Measurements from ENCODE around the gene RASL11B. TPM values are rescaled to one million over a fixed set of nuclear protein-coding genes. Genes with fewer than 3 reads are reported as not detected.

RASL11B gene
- total and polyA plus RNA-seq, 9 donors = 7.5 to 15.2 (median 11.6) TPM

DNA sequence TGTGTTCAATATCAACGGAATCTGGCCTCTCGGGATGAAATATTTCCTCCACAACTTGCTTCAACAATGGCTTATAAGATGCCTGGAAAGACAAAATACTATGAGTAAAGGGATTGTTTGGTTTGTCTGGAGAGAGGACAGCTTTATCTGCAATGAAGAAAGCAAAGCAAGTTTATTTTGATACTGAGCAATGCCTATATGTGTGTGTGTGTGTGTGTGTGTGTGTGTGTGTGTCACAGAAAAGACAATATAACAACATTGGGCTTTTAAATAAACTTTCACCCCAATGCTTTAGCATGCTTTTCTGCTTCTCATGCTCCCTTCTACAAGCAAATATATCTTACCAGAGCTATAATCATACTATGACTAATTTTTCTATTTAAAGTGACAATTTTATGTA is 45.4 kb downstream of the RASL11B start:
- Histone ChIP-seq H3K9me3 (replicated peaks; ENCODE audit: control insufficient read depth, low read depth, low read length) (no peaks in the 10 kb centered on the region), H3K4me1 (ENCODE audit: control insufficient read depth, insufficient read depth, low read length) (peaks cover 7% of the 10 kb centered on the region)

DNA sequence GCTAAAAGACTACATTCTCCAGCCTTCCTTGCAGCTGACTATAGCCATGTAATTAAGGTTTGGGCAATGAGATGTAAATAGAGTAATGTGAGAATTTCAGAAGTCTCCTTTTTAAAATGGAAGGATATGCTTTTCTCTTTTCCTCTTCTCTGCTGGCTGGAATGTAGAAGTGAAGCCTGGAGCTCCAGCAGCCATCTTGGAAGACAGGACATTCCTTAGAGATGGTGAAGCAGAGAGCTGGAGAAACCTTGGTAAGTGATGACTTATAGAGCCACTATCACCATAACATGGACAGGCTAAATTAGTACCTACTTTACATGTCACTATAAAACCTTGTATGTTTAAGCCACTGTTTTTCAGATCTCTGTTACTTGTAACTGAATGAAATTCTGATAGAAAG is 48.0 kb downstream of the RASL11B start:
- no peak for DNase-seq
- Histone ChIP-seq H3K9me3 (replicated peaks; ENCODE audit: control insufficient read depth, low read depth, low read length) (no peaks in the 10 kb centered on the region), H3K27me3 (ENCODE audit: control insufficient read depth, insufficient read depth, low read length) (no peaks in the 10 kb centered on the region), H3K4me1 (ENCODE audit: control insufficient read depth, insufficient read depth, low read length) (peaks cover 4% of the 10 kb centered on the region), H3K27ac (ENCODE audit: low read length) (no peak overlapping the region), H3K4me3 (ENCODE audit: low read length) (no peak overlapping the region), H3K36me3 (ENCODE audit: control insufficient read depth, insufficient read depth, low read length) (no peaks in the 10 kb centered on the region)

More for the DNA sequence above, 45.4 kb downstream of the RASL11B start:
- no peaks in the 10 kb centered on the region for H3K27me3 ChIP-seq (ENCODE audit: control insufficient read depth, insufficient read depth, low read length)
- no peaks in the 10 kb centered on the region for H3K36me3 ChIP-seq (ENCODE audit: control insufficient read depth, insufficient read depth, low read length)
- no CpG with 5 or more reads among the region's 2 CpGs for WGBS (ENCODE audit: insufficient coverage)
- no peak for DNase-seq
- no peak overlapping the region for H3K4me3 ChIP-seq (ENCODE audit: low read length)
- H3K27ac ChIP-seq (ENCODE audit: low read length) = no peak overlapping the region

DNA sequence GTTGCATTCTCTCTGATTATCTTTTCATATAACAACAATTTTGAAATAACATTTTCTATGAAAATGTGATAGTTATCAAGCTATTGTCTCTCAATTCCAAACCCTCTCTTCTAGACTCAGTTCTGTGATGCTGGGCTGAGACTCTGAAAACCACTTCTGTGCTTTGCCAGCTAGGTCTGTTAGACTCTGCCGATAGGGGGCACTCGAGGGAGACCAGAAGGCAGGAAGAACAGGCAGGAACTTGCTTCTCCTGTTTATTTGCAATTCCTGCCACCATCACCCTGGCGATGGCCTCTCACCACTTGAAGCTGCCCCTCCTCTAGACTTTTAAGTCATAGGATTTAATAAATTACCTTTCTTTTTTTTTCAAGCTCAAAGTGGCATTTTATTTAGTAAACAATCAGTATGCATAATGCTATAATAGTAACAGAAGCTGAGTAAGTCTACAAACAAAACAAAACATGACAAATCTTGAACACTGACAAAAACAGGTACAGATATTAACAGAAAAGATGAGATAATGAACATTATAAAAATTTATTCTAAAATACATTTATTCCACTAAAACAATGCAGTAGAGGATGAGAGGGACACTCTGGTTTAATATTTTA is 49.7 kb downstream of the RASL11B start:
- Histone ChIP-seq H3K27ac (ENCODE audit: low read length) (no peak overlapping the region), H3K4me3 (ENCODE audit: low read length) (no peak overlapping the region), H3K36me3 (ENCODE audit: control insufficient read depth, insufficient read depth, low read length) (no peaks in the 10 kb centered on the region), H3K4me1 (ENCODE audit: control insufficient read depth, insufficient read depth, low read length) (peaks cover 8% of the 10 kb centered on the region), H3K9me3 (replicated peaks; ENCODE audit: control insufficient read depth, low read depth, low read length) (no peaks in the 10 kb centered on the region), H3K27me3 (ENCODE audit: control insufficient read depth, insufficient read depth, low read length) (no peaks in the 10 kb centered on the region)
- 0% methylated on average over 2 of the region's 3 CpGs for WGBS (ENCODE audit: insufficient coverage)
- peak; percentile 65 for DNase-seq

DNA sequence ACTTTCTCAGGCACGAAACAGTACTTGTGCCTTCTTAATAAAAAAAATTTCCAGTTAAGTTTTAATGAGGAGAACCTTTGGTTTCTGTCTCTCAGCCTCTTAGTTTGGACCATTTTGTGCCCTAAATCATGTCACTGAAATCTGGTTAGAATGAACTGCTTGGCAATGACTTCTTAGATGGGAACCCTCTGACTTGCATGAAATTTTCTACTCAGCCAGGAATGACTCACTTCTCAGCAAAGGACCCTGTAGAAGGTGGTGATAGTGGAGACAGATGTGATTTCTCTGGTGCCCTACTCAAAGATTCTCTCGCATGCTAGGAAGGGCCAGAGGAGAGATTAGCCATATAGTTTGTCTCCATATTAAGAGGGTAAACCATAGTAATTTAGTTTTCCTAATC is 50.5 kb downstream of the RASL11B start:
- peaks cover 8% of the 10 kb centered on the region for H3K4me1 ChIP-seq (ENCODE audit: control insufficient read depth, insufficient read depth, low read length)
- no peak for DNase-seq
- no peaks in the 10 kb centered on the region for H3K9me3 ChIP-seq (replicated peaks; ENCODE audit: control insufficient read depth, low read depth, low read length)
- no peak overlapping the region for H3K4me3 ChIP-seq (ENCODE audit: low read length)
- no peaks in the 10 kb centered on the region for H3K27me3 ChIP-seq (ENCODE audit: control insufficient read depth, insufficient read depth, low read length)
- no peaks in the 10 kb centered on the region for H3K36me3 ChIP-seq (ENCODE audit: control insufficient read depth, insufficient read depth, low read length)
- no CpG with 5 or more reads among the region's 2 CpGs for WGBS (ENCODE audit: insufficient coverage)
- H3K27ac ChIP-seq (ENCODE audit: low read length) = no peak overlapping the region

DNA sequence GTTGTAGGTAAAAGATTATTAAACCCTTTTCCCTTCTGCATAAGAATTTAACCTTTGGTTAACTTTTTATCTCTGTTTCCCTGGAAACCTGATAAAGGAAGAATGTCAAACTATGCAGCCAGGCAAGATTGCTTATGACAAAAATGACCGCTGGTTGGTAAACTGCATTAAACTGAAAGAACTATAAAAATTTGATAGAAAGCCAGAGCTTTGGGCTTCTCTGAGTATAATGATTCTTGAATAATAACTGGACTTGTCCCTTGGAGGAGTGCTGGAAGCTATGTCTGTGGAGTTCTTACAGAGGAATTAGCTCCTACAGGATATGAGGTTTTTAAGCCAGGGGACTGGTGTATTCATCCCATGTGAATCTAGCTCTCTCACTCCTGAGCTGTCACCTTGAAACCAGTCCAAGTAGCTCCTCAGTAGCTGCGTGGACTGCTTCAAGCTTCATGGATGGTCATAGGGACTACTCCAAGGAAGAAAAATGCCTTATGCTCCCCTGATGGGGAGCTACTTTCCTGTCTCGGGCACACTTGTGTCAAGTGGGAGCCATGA is 52.0 kb downstream of the RASL11B start:
- Histone ChIP-seq H3K4me3 (ENCODE audit: low read length) (no peak overlapping the region), H3K27ac (ENCODE audit: low read length) (no peak overlapping the region), H3K36me3 (ENCODE audit: control insufficient read depth, insufficient read depth, low read length) (no peaks in the 10 kb centered on the region), H3K4me1 (ENCODE audit: control insufficient read depth, insufficient read depth, low read length) (peaks cover 5% of the 10 kb centered on the region), H3K27me3 (ENCODE audit: control insufficient read depth, insufficient read depth, low read length) (no peaks in the 10 kb centered on the region), H3K9me3 (replicated peaks; ENCODE audit: control insufficient read depth, low read depth, low read length) (no peaks in the 10 kb centered on the region)
- WGBS (ENCODE audit: insufficient coverage) = 46% methylated on average over 3 of the region's 3 CpGs
- no peak for DNase-seq

DNA sequence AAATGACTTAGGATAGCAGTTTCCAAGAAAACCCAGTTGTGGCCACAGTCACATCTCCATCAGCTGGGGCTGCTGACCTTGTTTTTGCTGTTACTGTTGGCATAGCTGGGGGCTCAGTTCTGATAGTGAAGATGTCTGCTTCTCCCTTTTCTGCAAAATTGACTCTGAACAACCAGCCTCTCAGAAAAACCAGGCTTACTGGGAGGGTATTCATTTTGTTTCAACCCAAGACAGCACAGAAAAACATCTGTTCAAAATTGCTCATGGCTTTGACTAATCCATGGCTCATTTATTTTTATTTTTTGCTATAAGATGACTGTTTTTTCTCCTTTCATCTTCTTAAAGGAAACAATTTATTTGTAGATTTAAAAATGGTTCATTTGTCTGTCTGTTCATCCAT is 53.1 kb downstream of the RASL11B start:
- Histone ChIP-seq H3K9me3 (replicated peaks; ENCODE audit: control insufficient read depth, low read depth, low read length) (no peaks in the 10 kb centered on the region), H3K4me1 (ENCODE audit: control insufficient read depth, insufficient read depth, low read length) (peaks cover 5% of the 10 kb centered on the region), H3K27ac (ENCODE audit: low read length) (no peak overlapping the region), H3K4me3 (ENCODE audit: low read length) (no peak overlapping the region), H3K27me3 (ENCODE audit: control insufficient read depth, insufficient read depth, low read length) (no peaks in the 10 kb centered on the region), H3K36me3 (ENCODE audit: control insufficient read depth, insufficient read depth, low read length) (no peaks in the 10 kb centered on the region)
- no peak for DNase-seq

DNA sequence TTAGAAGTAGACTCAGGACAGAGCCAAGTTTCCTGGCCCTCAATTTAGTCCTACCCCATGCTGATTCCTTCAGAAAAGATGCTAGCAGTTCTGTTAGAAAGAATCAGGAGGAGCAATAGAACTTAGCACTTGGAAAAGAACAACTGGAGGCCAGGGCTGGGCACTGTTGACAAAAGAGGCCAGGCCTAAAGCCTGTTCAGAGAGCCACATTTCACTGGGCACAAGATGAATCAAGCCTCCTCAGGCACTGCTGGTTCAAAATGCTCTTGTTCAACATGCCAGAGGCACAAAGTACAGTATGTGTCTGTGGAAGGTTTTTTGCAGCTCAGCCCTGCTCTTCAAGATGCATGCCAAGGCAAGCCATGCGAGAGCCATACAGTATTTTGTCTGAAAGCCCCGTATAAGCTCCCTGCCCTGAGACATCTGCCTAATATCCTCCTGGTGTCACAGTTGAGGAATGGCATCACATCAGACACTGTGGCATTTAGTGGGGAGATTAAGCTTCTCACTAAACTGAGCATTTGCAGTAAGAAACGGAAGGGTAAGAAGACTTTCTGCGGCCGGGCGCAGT is 53.7 kb downstream of the RASL11B start:
- peaks cover 5% of the 10 kb centered on the region for H3K4me1 ChIP-seq (ENCODE audit: control insufficient read depth, insufficient read depth, low read length)
- DNase-seq = no peak
- no peaks in the 10 kb centered on the region for H3K9me3 ChIP-seq (replicated peaks; ENCODE audit: control insufficient read depth, low read depth, low read length)
- WGBS (ENCODE audit: insufficient coverage) = 94% methylated on average over 3 of the region's 6 CpGs
- no peak overlapping the region for H3K4me3 ChIP-seq (ENCODE audit: low read length)
- no peaks in the 10 kb centered on the region for H3K27me3 ChIP-seq (ENCODE audit: control insufficient read depth, insufficient read depth, low read length)
- H3K36me3 ChIP-seq (ENCODE audit: control insufficient read depth, insufficient read depth, low read length) = no peaks in the 10 kb centered on the region
- no peak overlapping the region for H3K27ac ChIP-seq (ENCODE audit: low read length)

Other genes starting within 250 kb of the RASL11B start
- gene USP46, start 203.0 kb upstream of the RASL11B start, total RNA-seq = 20.6 TPM
- 10 to 100 TPM; 19.5 to 27.3 (median 25.3) TPM for gene USP46, start 203.0 kb upstream of the RASL11B start, polyA plus RNA-seq (ENCODE audit: insufficient read depth in 1 of 8, insufficient read length in 8 of 8, low replicate concordance in 1 of 8)
- gene ERVMER34-1, start 110.9 kb upstream of the RASL11B start, total RNA-seq = 0.35 TPM
- under 1 TPM; 0.45 to 0.92 (median 0.71) TPM for gene ERVMER34-1, start 110.9 kb upstream of the RASL11B start, polyA plus RNA-seq (ENCODE audit: insufficient read depth in 1 of 8, insufficient read length in 8 of 8, low replicate concordance in 1 of 8)

Data from muscle of leg (tissue), 11 donors.